Activated T-helper 17 cell treated with anti-CD3 and anti-CD28 coated beads, Interleukin-2, amount 50 U/mL, for 72 hours (primary cell): ENCODE measurements around the gene DGCR8. TPM values are rescaled to one million over a fixed set of nuclear protein-coding genes. Genes with fewer than 3 reads are reported as not detected.
A peak's percentile ranks its signal among the peaks of the same experiment; 100 is the strongest.

ENCODE experiments used
- ATAC-seq: fragments of 150-1000 bp; cut with Tn5 transposase; replicated peaks from 2 replicates; pipeline ENCODE4 v1.10.0; 2021; ENCODE audit warnings: mild to moderate bottlenecking, moderate library complexity
- H3K27ac Mint-ChIP-seq: one replicate; pipeline ENCODE4 v1.8.0; 2022; ENCODE audit warnings: mixed read lengths
- H3K27me3 Mint-ChIP-seq: one replicate; pipeline ENCODE4 v1.8.0; 2022; ENCODE audit warnings: mixed read lengths
- H3K36me3 Mint-ChIP-seq: one replicate; pipeline ENCODE4 v1.8.0; 2022; ENCODE audit warnings: low read depth, mild to moderate bottlenecking, mixed read lengths
- H3K4me1 Mint-ChIP-seq: one replicate; pipeline ENCODE4 v1.8.0; 2022; ENCODE audit warnings: mixed read lengths
- H3K4me3 Mint-ChIP-seq: one replicate; pipeline ENCODE4 v1.8.0; 2022; ENCODE audit warnings: mild to moderate bottlenecking, mixed read lengths
- H3K9me3 Mint-ChIP-seq: one replicate; pipeline ENCODE4 v1.8.0; 2022; ENCODE audit warnings: mixed read lengths
- total RNA-seq, 2 donors: library from RNA; stranded (reverse); gene quantifications; one replicate each; pipeline ENCODE4 v1.2.3, GENCODE V29; 2022

The DGCR8 gene
- total RNA-seq: 10 to 100 TPM; 42.8 to 43.2 TPM

GRCh38 chr22:20079745-20080444 is at the start of gene DGCR8:
Gene DGCR8 (plus strand): TSS chr22:20080241. CDS start chr22:20085964, 5,723 bp downstream.
- Mint-ChIP-seq H3K27ac (peak within 1 kb of the TSS; percentile 66), H3K36me3 (peaks cover 7% of the 10 kb centered on the region), H3K9me3 (no peaks in the 10 kb centered on the region), H3K4me1 (peaks cover 30% of the 10 kb centered on the region), H3K4me3 (peak within 1 kb of the TSS; percentile 92), H3K27me3 (no peaks in the 10 kb centered on the region)
- ATAC-seq: peak; percentile 94

GRCh38 chr22:20031732-20032406 is 48.2 kb upstream of the DGCR8 start:
- Mint-ChIP-seq H3K4me3 (peak overlapping the region; percentile 29), H3K4me1 (peaks cover 15% of the 10 kb centered on the region), H3K27me3 (no peaks in the 10 kb centered on the region), H3K27ac (peak overlapping the region; percentile 50), H3K36me3 (peaks cover 7% of the 10 kb centered on the region), H3K9me3 (no peaks in the 10 kb centered on the region)
- ATAC-seq: peak; percentile 99

GRCh38 chr22:20032407-20032991 is 47.5 kb upstream of the DGCR8 start:
- no peak for ATAC-seq
- H3K27ac Mint-ChIP-seq: peak overlapping the region; percentile 22
- H3K4me1 Mint-ChIP-seq: peaks cover 15% of the 10 kb centered on the region

GRCh38 chr22:20033045-20033706 is 46.9 kb upstream of the DGCR8 start:
- Mint-ChIP-seq H3K36me3 (peaks cover 20% of the 10 kb centered on the region), H3K4me1 (peaks cover 15% of the 10 kb centered on the region), H3K27me3 (no peaks in the 10 kb centered on the region), H3K4me3 (no peak overlapping the region), H3K27ac (no peak overlapping the region), H3K9me3 (no peaks in the 10 kb centered on the region)
- ATAC-seq: no peak

More at GRCh38 chr22:20032407-20032991, 47.5 kb upstream of the DGCR8 start:
- peak overlapping the region; percentile 29 for H3K4me3 Mint-ChIP-seq
- peaks cover 14% of the 10 kb centered on the region for H3K36me3 Mint-ChIP-seq
- no peaks in the 10 kb centered on the region for H3K9me3 Mint-ChIP-seq
- no peaks in the 10 kb centered on the region for H3K27me3 Mint-ChIP-seq

- no peaks in the 10 kb centered on the region for H3K27me3 Mint-ChIP-seq
- ATAC-seq: no peak
- no peaks in the 10 kb centered on the region for H3K9me3 Mint-ChIP-seq
- H3K4me1 Mint-ChIP-seq: peaks cover 11% of the 10 kb centered on the region
- peak overlapping the region; percentile 46 for H3K27ac Mint-ChIP-seq
- H3K36me3 Mint-ChIP-seq: peaks cover 26% of the 10 kb centered on the region
- H3K4me3 Mint-ChIP-seq: no peak overlapping the region
Observed at GRCh38 chr22:20034143-20034542, 45.9 kb upstream of the DGCR8 start.

- no peaks in the 10 kb centered on the region for H3K27me3 Mint-ChIP-seq
- H3K4me3 Mint-ChIP-seq: no peak overlapping the region
- H3K4me1 Mint-ChIP-seq: peaks cover 11% of the 10 kb centered on the region
- H3K27ac Mint-ChIP-seq: no peak overlapping the region
- peaks cover 31% of the 10 kb centered on the region for H3K36me3 Mint-ChIP-seq
- no peaks in the 10 kb centered on the region for H3K9me3 Mint-ChIP-seq
- ATAC-seq: no peak
Observed at GRCh38 chr22:20035375-20036083, 44.5 kb upstream of the DGCR8 start.

GRCh38 chr22:20036084-20036482 is 44.0 kb upstream of the DGCR8 start:
- no peak overlapping the region for H3K27ac Mint-ChIP-seq

GRCh38 chr22:20036535-20037392 is 43.3 kb upstream of the DGCR8 start:
- no peak for ATAC-seq
- H3K4me1 Mint-ChIP-seq: peaks cover 11% of the 10 kb centered on the region

More at GRCh38 chr22:20036084-20036482, 44.0 kb upstream of the DGCR8 start:
- H3K4me1 Mint-ChIP-seq: peaks cover 11% of the 10 kb centered on the region
- no peaks in the 10 kb centered on the region for H3K27me3 Mint-ChIP-seq
- peaks cover 31% of the 10 kb centered on the region for H3K36me3 Mint-ChIP-seq
- H3K9me3 Mint-ChIP-seq: no peaks in the 10 kb centered on the region
- no peak for ATAC-seq
- H3K4me3 Mint-ChIP-seq: no peak overlapping the region

GRCh38 chr22:20037419-20037818 is 42.6 kb upstream of the DGCR8 start:
- Mint-ChIP-seq H3K4me1 (peaks cover 11% of the 10 kb centered on the region), H3K27ac (peak overlapping the region; percentile 35), H3K9me3 (no peaks in the 10 kb centered on the region), H3K4me3 (no peak overlapping the region), H3K27me3 (no peaks in the 10 kb centered on the region), H3K36me3 (peaks cover 31% of the 10 kb centered on the region)
- ATAC-seq: peak; percentile 53

More at GRCh38 chr22:20036535-20037392, 43.3 kb upstream of the DGCR8 start:
- H3K27me3 Mint-ChIP-seq: no peaks in the 10 kb centered on the region
- no peak overlapping the region for H3K4me3 Mint-ChIP-seq
- H3K9me3 Mint-ChIP-seq: no peaks in the 10 kb centered on the region
- H3K27ac Mint-ChIP-seq: peak overlapping the region; percentile 35
- peaks cover 31% of the 10 kb centered on the region for H3K36me3 Mint-ChIP-seq

GRCh38 chr22:20038574-20038973 is 41.5 kb upstream of the DGCR8 start:
- ATAC-seq: no peak
- peaks cover 11% of the 10 kb centered on the region for H3K4me1 Mint-ChIP-seq
- peaks cover 31% of the 10 kb centered on the region for H3K36me3 Mint-ChIP-seq
- H3K27ac Mint-ChIP-seq: no peak overlapping the region
- no peaks in the 10 kb centered on the region for H3K9me3 Mint-ChIP-seq
- H3K27me3 Mint-ChIP-seq: no peaks in the 10 kb centered on the region
- no peak overlapping the region for H3K4me3 Mint-ChIP-seq

- no peak overlapping the region for H3K4me3 Mint-ChIP-seq
- no peaks in the 10 kb centered on the region for H3K9me3 Mint-ChIP-seq
- H3K4me1 Mint-ChIP-seq: peaks cover 6% of the 10 kb centered on the region
- H3K27ac Mint-ChIP-seq: no peak overlapping the region
- H3K36me3 Mint-ChIP-seq: peaks cover 37% of the 10 kb centered on the region
- H3K27me3 Mint-ChIP-seq: no peaks in the 10 kb centered on the region
- ATAC-seq: no peak
Observed at GRCh38 chr22:20039683-20040325, 40.2 kb upstream of the DGCR8 start.

- H3K4me1 Mint-ChIP-seq: peaks cover under 1% of the 10 kb centered on the region
Observed at GRCh38 chr22:20040327-20041200, 39.5 kb upstream of the DGCR8 start.

More at GRCh38 chr22:20040327-20041200, 39.5 kb upstream of the DGCR8 start:
- no peaks in the 10 kb centered on the region for H3K27me3 Mint-ChIP-seq
- H3K36me3 Mint-ChIP-seq: peaks cover 43% of the 10 kb centered on the region
- no peak overlapping the region for H3K4me3 Mint-ChIP-seq
- no peaks in the 10 kb centered on the region for H3K9me3 Mint-ChIP-seq
- no peak for ATAC-seq
- H3K27ac Mint-ChIP-seq: no peak overlapping the region
